ENCODE results near the gene CCDC146. TPM values are rescaled to one million over a fixed set of nuclear protein-coding genes. Genes with fewer than 3 reads are reported as not detected.

The CCDC146 gene
- total RNA-seq, 1 experiment from 2014 or later: 0.72 TPM

DNA sequence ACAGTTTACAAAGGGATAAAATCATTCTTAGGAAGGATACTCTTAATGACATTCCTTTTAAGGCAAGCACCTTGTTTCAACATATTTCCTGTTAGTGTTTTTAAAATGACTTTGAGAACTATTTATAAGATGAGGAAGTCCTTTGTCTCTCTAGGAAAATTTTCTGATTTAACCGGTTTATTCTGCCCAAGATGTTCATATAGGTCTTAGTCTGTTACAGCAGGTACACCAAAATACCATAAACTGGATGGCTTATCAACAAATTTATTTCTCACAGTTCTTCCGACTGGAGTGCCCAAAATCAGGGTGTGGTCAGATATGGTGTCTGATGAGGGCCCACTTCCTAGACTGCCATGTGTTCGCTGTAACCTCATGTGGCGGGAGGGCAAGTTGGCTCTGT lies 215.8 kb downstream of the CCDC146 start:
- H4K5ac ChIP-seq (ENCODE audit: insufficient read length, low read depth, low read length): no peak overlapping the region
- H3K9ac ChIP-seq (ENCODE audit: extremely low read depth, insufficient read length, low read length): no peak overlapping the region
- no peak overlapping the region for H2BK120ac ChIP-seq (ENCODE audit: low read depth, low read length, poor library complexity, severe bottlenecking)
- H2BK15ac ChIP-seq (ENCODE audit: low read depth, low read length): no peak overlapping the region
- Mint-ChIP-seq H3K4me1 (peaks cover 0 to 4% of the 10 kb centered on the region in 2 experiments; a peak in 2 of 4 replicates), H3K27me3 (ENCODE audit: low read depth) (peaks cover 4% of the 10 kb centered on the region; the same call in 1 of the 2 replicates), H3K4me3 (no peak overlapping the region), H3K9me3 (peaks cover 0 to 10% of the 10 kb centered on the region in 2 experiments; a peak in 4 of 5 replicates), H3K27ac (no peak overlapping the region), H3K36me3 (ENCODE audit: insufficient read depth in 1 of 3, low read depth in 3 of 3) (peaks cover 0 to 7% (median 0%) of the 10 kb centered on the region in 3 experiments; a peak in 3 of 7 replicates)
- H4K20me1 ChIP-seq (ENCODE audit: control insufficient read depth, insufficient read depth, insufficient read length): no peaks in the 10 kb centered on the region
- no peak overlapping the region for H3K56ac ChIP-seq (ENCODE audit: insufficient read length, low read depth, low read length)
- H3K4ac ChIP-seq (ENCODE audit: low read depth, low read length): no peak overlapping the region
- no peaks in the 10 kb centered on the region for H3K79me1 ChIP-seq (ENCODE audit: insufficient read depth, low read depth, low read length, poor library complexity, severe bottlenecking)
- no peaks in the 10 kb centered on the region for H3K9me3 ChIP-seq (ENCODE audit: control insufficient read depth, low read depth, low read length)
- no peak overlapping the region for H2BK12ac ChIP-seq (ENCODE audit: insufficient read length, low read depth, low read length)
- no peak overlapping the region for H3K18ac ChIP-seq (ENCODE audit: insufficient read length, low read depth, low read length)
- no peak overlapping the region for H2AFZ ChIP-seq (ENCODE audit: low read length)
- no peak overlapping the region for H4K8ac ChIP-seq (replicated peaks; ENCODE audit: insufficient read length, low read depth, low read length)
- H3K27me3 ChIP-seq (ENCODE audit: insufficient read depth, low read length): no peaks in the 10 kb centered on the region
- TF ChIP-seq, protein P1, sequence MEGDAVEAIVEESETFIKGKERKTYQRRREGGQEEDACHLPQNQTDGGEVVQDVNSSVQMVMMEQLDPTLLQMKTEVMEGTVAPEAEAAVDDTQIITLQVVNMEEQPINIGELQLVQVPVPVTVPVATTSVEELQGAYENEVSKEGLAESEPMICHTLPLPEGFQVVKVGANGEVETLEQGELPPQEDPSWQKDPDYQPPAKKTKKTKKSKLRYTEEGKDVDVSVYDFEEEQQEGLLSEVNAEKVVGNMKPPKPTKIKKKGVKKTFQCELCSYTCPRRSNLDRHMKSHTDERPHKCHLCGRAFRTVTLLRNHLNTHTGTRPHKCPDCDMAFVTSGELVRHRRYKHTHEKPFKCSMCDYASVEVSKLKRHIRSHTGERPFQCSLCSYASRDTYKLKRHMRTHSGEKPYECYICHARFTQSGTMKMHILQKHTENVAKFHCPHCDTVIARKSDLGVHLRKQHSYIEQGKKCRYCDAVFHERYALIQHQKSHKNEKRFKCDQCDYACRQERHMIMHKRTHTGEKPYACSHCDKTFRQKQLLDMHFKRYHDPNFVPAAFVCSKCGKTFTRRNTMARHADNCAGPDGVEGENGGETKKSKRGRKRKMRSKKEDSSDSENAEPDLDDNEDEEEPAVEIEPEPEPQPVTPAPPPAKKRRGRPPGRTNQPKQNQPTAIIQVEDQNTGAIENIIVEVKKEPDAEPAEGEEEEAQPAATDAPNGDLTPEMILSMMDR (conservative IDR thresholded peaks at IDR 0.05): no peak
- no peak overlapping the region for H3T11ph ChIP-seq (ENCODE audit: low read length)
- no peak overlapping the region for H3K23ac ChIP-seq (ENCODE audit: insufficient read length, low read depth, low read length)
- H2AK5ac ChIP-seq (ENCODE audit: insufficient read length, low read length): no peak overlapping the region
- no peaks in the 10 kb centered on the region for H3K4me1 ChIP-seq (ENCODE audit: insufficient read depth, low read length)
- H3K14ac ChIP-seq (ENCODE audit: insufficient read depth, low read length): no peak overlapping the region
- WGBS (ENCODE audit: extremely low coverage, insufficient read length, low lambda C conversion rate): no CpG with 5 or more reads among the region's 4 CpGs
- no peak overlapping the region for H3K4me2 ChIP-seq (ENCODE audit: insufficient read depth, insufficient read length, low read length)
- DNase-seq: no peak
- H2BK5ac ChIP-seq (ENCODE audit: insufficient read length, low read length): no peak overlapping the region
- no peaks in the 10 kb centered on the region for H3K23me2 ChIP-seq (ENCODE audit: insufficient read length, low read depth, low read length, poor library complexity, severe bottlenecking)
- H3K79me2 ChIP-seq (ENCODE audit: insufficient read depth, low read length): no peaks in the 10 kb centered on the region
- H3K27ac ChIP-seq (ENCODE audit: insufficient read length, low read depth, low read length): no peak overlapping the region
- H4K91ac ChIP-seq (ENCODE audit: insufficient read length, low read depth, low read length): no peak overlapping the region
- no peak overlapping the region for H2BK20ac ChIP-seq (ENCODE audit: low read depth, low read length, poor library complexity, severe bottlenecking)

All from H9 (cell line).